Neural cell (in vitro differentiated cells): Measurements from ENCODE around the gene FAM20C. TPM values are rescaled to one million over a fixed set of nuclear protein-coding genes. Genes with fewer than 3 reads are reported as not detected.

Experiments used
- H2AFZ ChIP-seq: fragments of 200-600, 300-800 bp; sonication (generic), shearing (Covaris generic); 2 replicates; pipeline ENCODE4 v1.6.0; 2014; ENCODE audit warnings: low read depth, mild to moderate bottlenecking, antibody characterized with exemption, low read length, moderate library complexity
- H3F3A ChIP-seq: fragments of 200-600 bp; shearing (Covaris generic); 2 replicates; pipeline ENCODE4 v1.6.1; 2016; ENCODE audit warnings: mild to moderate bottlenecking, moderate library complexity, mixed read lengths, antibody characterized with exemption, low read length; ENCODE audit not compliant: insufficient read depth, poor library complexity, severe bottlenecking
- H3K27ac ChIP-seq: fragments of 200-600, 300-800 bp; sonication (generic), shearing (Covaris generic); 2 replicates; pipeline ENCODE4 v1.5.1; 2014; ENCODE audit warnings: mild to moderate bottlenecking, low read length, moderate library complexity
- H3K27me3 ChIP-seq: fragments of 300-800, 200-600 bp; sonication (generic), shearing (Covaris generic); 2 replicates; pipeline ENCODE4 v1.6.0; 2014; ENCODE audit warnings: mild to moderate bottlenecking, low read depth, low read length, moderate library complexity; ENCODE audit not compliant: insufficient read depth
- H3K36me3 ChIP-seq: fragments of 300-800, 200-600 bp; sonication (generic), shearing (Covaris generic); 2 replicates; pipeline ENCODE4 v1.5.1; 2014; ENCODE audit warnings: mild to moderate bottlenecking, antibody characterized with exemption, low read length, moderate library complexity; ENCODE audit not compliant: insufficient read depth
- H3K4me2 ChIP-seq: fragments of 300-800, 200-600 bp; sonication (generic), shearing (Covaris generic); 2 replicates; pipeline ENCODE4 v1.6.0; 2014; ENCODE audit warnings: mild to moderate bottlenecking, low read length
- H3K4me3 ChIP-seq: fragments of 300-800, 200-600 bp; sonication (generic), shearing (Covaris generic); 2 replicates; pipeline ENCODE4 v1.5.1; 2014; ENCODE audit warnings: mild to moderate bottlenecking, low read length, moderate library complexity
- H3K79me2 ChIP-seq: fragments of 200-600 bp; shearing (Covaris generic); replicated peaks from 2 replicates; pipeline ENCODE4 v1.6.0; 2014; ENCODE audit warnings: mild to moderate bottlenecking, low read length, moderate library complexity; ENCODE audit not compliant: insufficient read depth
- H3K9ac ChIP-seq: fragments of 300-800, 200-600 bp; sonication (generic), shearing (Covaris generic); 2 replicates; pipeline ENCODE4 v1.6.1; 2016; ENCODE audit warnings: mild to moderate bottlenecking, low read length, mixed read lengths
- H3K9me2 ChIP-seq: fragments of 200-600 bp; shearing (Covaris generic); 2 replicates; pipeline ENCODE4 v1.6.1; 2016; ENCODE audit warnings: mild to moderate bottlenecking, low read length, mixed read lengths; ENCODE audit not compliant: insufficient read depth
- H3K9me3 ChIP-seq: fragments of 200-600, 300-800 bp; sonication (generic), shearing (Covaris generic); 2 replicates; pipeline ENCODE4 v1.6.1; 2016; ENCODE audit warnings: mild to moderate bottlenecking, mixed run types, low read length, moderate library complexity, mixed read lengths
- H4K20me1 ChIP-seq: fragments of 200-600 bp; shearing (Covaris generic); 2 replicates; pipeline ENCODE4 v1.6.1; 2016; ENCODE audit warnings: mild to moderate bottlenecking, mixed run types; ENCODE audit not compliant: insufficient read depth
- CTCF ChIP-seq: fragments of 450-650 bp; IDR thresholded peaks from 2 replicates; pipeline ENCODE4 v1.5.1; 2014; ENCODE audit warnings: antibody characterized with exemption, mild to moderate bottlenecking, moderate library complexity; ENCODE audit not compliant: poor library complexity, severe bottlenecking
- EP300 ChIP-seq: fragments of 450-650 bp; conservative IDR thresholded peaks from 2 replicates; pipeline ENCODE4 v1.6.1; 2014; ENCODE audit warnings: antibody characterized with exemption, mild to moderate bottlenecking, moderate library complexity; ENCODE audit not compliant: poor library complexity, severe bottlenecking
- EZH2 ChIP-seq: fragments of 200-600, 300-800 bp; shearing (Covaris generic), sonication (generic); IDR thresholded peaks from 2 replicates; pipeline ENCODE4 v1.6.1; 2014; ENCODE audit warnings: antibody characterized with exemption, low read length, borderline replicate concordance, mild to moderate bottlenecking; ENCODE audit not compliant: insufficient read depth, poor library complexity, severe bottlenecking
- MXI1 ChIP-seq: fragments of 450-650 bp; conservative IDR thresholded peaks from 2 replicates; pipeline ENCODE4 v1.6.1; 2014; ENCODE audit warnings: antibody characterized with exemption, mild to moderate bottlenecking; ENCODE audit not compliant: poor library complexity, severe bottlenecking
- POLR2AphosphoS5 ChIP-seq: IDR thresholded peaks from 2 replicates; pipeline ENCODE4 v1.6.1; 2012
- RAD21 ChIP-seq: fragments of 450-650 bp; conservative IDR thresholded peaks from 2 replicates; pipeline ENCODE4 v1.6.1; 2014; ENCODE audit warnings: antibody characterized with exemption, mild to moderate bottlenecking, moderate library complexity
- REST ChIP-seq: IDR thresholded peaks from 2 replicates; pipeline ENCODE4 v1.6.1; 2012; ENCODE audit warnings: borderline replicate concordance
- SMC3 ChIP-seq: fragments of 450-650 bp; conservative IDR thresholded peaks from 2 replicates; pipeline ENCODE4 v1.6.1; 2014; ENCODE audit warnings: antibody characterized with exemption, mild to moderate bottlenecking, moderate library complexity; ENCODE audit not compliant: poor library complexity
- TAF1 ChIP-seq: IDR thresholded peaks from 2 replicates; pipeline ENCODE4 v1.6.1; 2012; ENCODE audit warnings: low read depth
- polyA plus RNA-seq: library from polyadenylated mRNA; depleted of rRNA; stranded (reverse); fragments of >200 nt; gene quantifications from 2 replicates; pipeline ENCODE4 v1.2.3, GENCODE V29; 2014

The FAM20C gene
- polyA plus RNA-seq, 1 donor from 2014 or later: 22.7 TPM

- Histone ChIP-seq H3K27ac (peak overlapping the region; percentile 73), H3K9me2 (no peaks in the 10 kb centered on the region), H3K4me2 (peak overlapping the region; percentile 85), H3K4me3 (peak overlapping the region; percentile 79), H3K27me3 (no peaks in the 10 kb centered on the region), H4K20me1 (no peaks in the 10 kb centered on the region), H2AFZ (no peak overlapping the region), H3K9ac (peak overlapping the region; percentile 93), H3F3A (no peaks in the 10 kb centered on the region), H3K9me3 (no peaks in the 10 kb centered on the region), H3K79me2 (peaks cover 49% of the 10 kb centered on the region), H3K36me3 (peaks cover 6% of the 10 kb centered on the region)
- TF ChIP-seq SMC3: no peak
- TF ChIP-seq TAF1: no peak
- no peak for TF ChIP-seq RAD21
- TF ChIP-seq MXI1: no peak
- TF ChIP-seq EZH2: no peak
- no peak for TF ChIP-seq EP300
- no peak for TF ChIP-seq POLR2AphosphoS5
- TF ChIP-seq REST: no peak
- no peak for TF ChIP-seq CTCF
Observed at GRCh38 chr7:194252-195009, 2.1 kb downstream of the FAM20C start.

- Histone ChIP-seq H3F3A (no peaks in the 10 kb centered on the region), H3K36me3 (peaks cover 6% of the 10 kb centered on the region), H3K9me3 (no peaks in the 10 kb centered on the region), H3K27me3 (no peaks in the 10 kb centered on the region), H3K4me3 (peak overlapping the region; percentile 79), H3K79me2 (peaks cover 49% of the 10 kb centered on the region), H4K20me1 (no peaks in the 10 kb centered on the region), H3K9me2 (no peaks in the 10 kb centered on the region), H3K4me2 (peak overlapping the region; percentile 85), H2AFZ (no peak overlapping the region), H3K9ac (peak overlapping the region; percentile 93), H3K27ac (peak overlapping the region; percentile 73)
- no peak for TF ChIP-seq SMC3
- no peak for TF ChIP-seq POLR2AphosphoS5
- TF ChIP-seq EP300: no peak
- TF ChIP-seq TAF1: no peak
- TF ChIP-seq RAD21: no peak
Observed at GRCh38 chr7:195010-195829, 2.8 kb downstream of the FAM20C start.
